IMR-90 (cell line): ENCODE results near the gene BTN3A1. TPM values are rescaled to one million over a fixed set of nuclear protein-coding genes. Genes with fewer than 3 reads are reported as not detected.

Experiments
- ATAC-seq: fragments of 200-7000 bp; cut with Tn5 transposase; 2 replicates; pipeline ENCODE4 v1.9.1; 2020; ENCODE audit warnings: low read depth, mild to moderate bottlenecking, moderate library complexity
- BruUV-seq: library from RNA; stranded (reverse); fragments of 400-500 nt; replicated peaks from 2 replicates; lab custom pipeline; 2021; lab: Mats Ljungman, UMichigan
- CTCF ChIA-PET: fragments of 300-600 bp; formaldehyde crosslinking; extraction: SDS; loops from one replicate; lab custom pipeline; 2021; ENCODE audit warnings: antibody characterized with exemption; lab: Yijun Ruan, JAX
- POLR2A ChIA-PET: fragments of 300-600 bp; sonication (Branson Sonifier 250); formaldehyde crosslinking; loops from one replicate; lab custom pipeline; 2022; ENCODE audit warnings: antibody characterized with exemption; ENCODE audit not compliant: unreplicated experiment; lab: Charles Lee
- DNase-seq: peaks from one replicate; pipeline ENCODE4 v3.0.0; 2013
- H2AFZ ChIP-seq: replicated peaks from 2 replicates; pipeline ENCODE3; 2013; ENCODE audit warnings: low read length, mild to moderate bottlenecking; ENCODE audit not compliant: poor library complexity
- H2AK5ac ChIP-seq: 2 replicates; pipeline ENCODE4 v1.6.1; 2013; ENCODE audit warnings: low read depth, low read length, inconsistent platforms
- H2AK9ac ChIP-seq: replicated peaks from 2 replicates; pipeline ENCODE3; 2013; ENCODE audit warnings: mild to moderate bottlenecking, low read depth, low read length, moderate library complexity; ENCODE audit not compliant: poor library complexity
- H2BK120ac ChIP-seq: 2 replicates; pipeline ENCODE4 v1.6.1; 2013; ENCODE audit warnings: low read depth, low read length, inconsistent platforms
- H2BK15ac ChIP-seq: 3 replicates; pipeline ENCODE4 v1.6.1; 2013; ENCODE audit warnings: low read depth, low read length, inconsistent platforms
- H2BK20ac ChIP-seq: 2 replicates; pipeline ENCODE4 v1.6.1; 2013; ENCODE audit warnings: low read depth, mild to moderate bottlenecking, inconsistent platforms, low read length, moderate library complexity
- H2BK5ac ChIP-seq: 2 replicates; pipeline ENCODE4 v1.6.1; 2013; ENCODE audit warnings: mild to moderate bottlenecking, low read depth, low read length, inconsistent platforms; ENCODE audit not compliant: poor library complexity, severe bottlenecking
- H3K14ac ChIP-seq: replicated peaks from 2 replicates; pipeline ENCODE4 v1.6.1; 2013; ENCODE audit warnings: low read depth, low read length, inconsistent platforms
- H3K18ac ChIP-seq: 2 replicates; pipeline ENCODE4 v1.6.1; 2013; ENCODE audit warnings: low read depth, low read length, control low read depth
- H3K23ac ChIP-seq: 2 replicates; pipeline ENCODE4 v1.6.1; 2013; ENCODE audit warnings: low read depth, low read length, inconsistent platforms
- H3K27ac ChIP-seq: 2 replicates; pipeline ENCODE4 v1.5.1; 2013; ENCODE audit warnings: mild to moderate bottlenecking, control low read depth, low read length; ENCODE audit not compliant: insufficient read depth
- H3K27me3 ChIP-seq: 2 replicates; pipeline ENCODE4 v1.6.1; 2013; ENCODE audit warnings: low read length; ENCODE audit not compliant: control insufficient read depth, insufficient read depth
- H3K36me3 ChIP-seq: 2 replicates; pipeline ENCODE4 v1.6.1; 2013; ENCODE audit warnings: low read length, mixed read lengths; ENCODE audit not compliant: control insufficient read depth, insufficient read depth
- H3K4ac ChIP-seq: 2 replicates; pipeline ENCODE4 v1.6.1; 2013; ENCODE audit warnings: low read depth, low read length, inconsistent platforms
- H3K4me1 ChIP-seq: 2 replicates; pipeline ENCODE4 v1.6.1; 2013; ENCODE audit warnings: low read length, mixed read lengths; ENCODE audit not compliant: control insufficient read depth, insufficient read depth
- H3K4me2 ChIP-seq: 2 replicates; pipeline ENCODE4 v1.6.1; 2013; ENCODE audit warnings: low read depth, mild to moderate bottlenecking, control low read depth, low read length, moderate library complexity
- H3K4me3 ChIP-seq: 2 replicates; pipeline ENCODE4 v1.5.1; 2013; ENCODE audit warnings: low read depth, mild to moderate bottlenecking, control low read depth, low read length, moderate library complexity; ENCODE audit not compliant: insufficient read depth
- H3K56ac ChIP-seq: 2 replicates; pipeline ENCODE4 v1.6.1; 2013; ENCODE audit warnings: low read length, inconsistent platforms; ENCODE audit not compliant: insufficient read depth; ENCODE audit errors: extremely low read depth
- H3K79me1 ChIP-seq, 2 experiments: 2 replicates each; pipeline ENCODE4 v1.6.1; 2013; ENCODE audit warnings: low read length in 2 of 2, inconsistent platforms in 1 of 2, low read depth in 1 of 2
- H3K9ac ChIP-seq: 2 replicates; pipeline ENCODE4 v1.6.1; 2013; ENCODE audit warnings: low read depth, low read length, control low read depth
- H3K9me1 ChIP-seq: 2 replicates; pipeline ENCODE4 v1.6.1; 2013; ENCODE audit warnings: low read length, inconsistent platforms; ENCODE audit not compliant: insufficient read depth
- H3K9me3 ChIP-seq: 2 replicates; pipeline ENCODE4 v1.6.1; 2013; ENCODE audit warnings: low read length; ENCODE audit not compliant: control insufficient read depth, insufficient read depth
- H4K20me1 ChIP-seq: 2 replicates; pipeline ENCODE4 v1.6.1; 2013; ENCODE audit warnings: low read length, inconsistent platforms; ENCODE audit not compliant: insufficient read depth
- H4K5ac ChIP-seq: 2 replicates; pipeline ENCODE4 v1.6.1; 2013; ENCODE audit warnings: mild to moderate bottlenecking, low read depth, low read length, control low read depth
- H4K8ac ChIP-seq, 2 experiments: 2 replicates each; pipeline ENCODE4 v1.6.1; 2013; ENCODE audit warnings: low read depth in 2 of 2, low read length in 2 of 2, control low read depth in 1 of 2, inconsistent platforms in 1 of 2
- H4K91ac ChIP-seq: 2 replicates; pipeline ENCODE4 v1.6.1; 2013; ENCODE audit warnings: low read depth, low read length, inconsistent platforms; ENCODE audit not compliant: insufficient read depth
- BHLHE40 ChIP-seq: fragments of 150-350 bp; IDR thresholded peaks from 2 replicates; pipeline ENCODE4 v1.6.1; 2016; ENCODE audit warnings: mild to moderate bottlenecking, low read depth, low read length
- CEBPB ChIP-seq: IDR thresholded peaks from 2 replicates; pipeline ENCODE4 v1.6.1; 2012; ENCODE audit warnings: low read depth, low read length, improper control_type of control experiment
- CHD1 ChIP-seq: IDR thresholded peaks from 2 replicates; pipeline ENCODE4 v1.6.1; 2012; ENCODE audit warnings: low read depth, low read length, improper control_type of control experiment
- FOS ChIP-seq: fragments of 150-350 bp; IDR thresholded peaks from 2 replicates; pipeline ENCODE4 v1.6.1; 2016; ENCODE audit warnings: low read depth, low read length
- MAFK ChIP-seq: IDR thresholded peaks from 2 replicates; pipeline ENCODE4 v1.6.1; 2012; ENCODE audit warnings: low read depth, low read length, improper control_type of control experiment
- MAZ ChIP-seq: IDR thresholded peaks from 2 replicates; pipeline ENCODE4 v1.6.1; 2012; ENCODE audit warnings: low read depth, mild to moderate bottlenecking, low read length, improper control_type of control experiment, moderate library complexity, borderline replicate concordance
- MXI1 ChIP-seq: IDR thresholded peaks from 2 replicates; pipeline ENCODE4 v1.6.1; 2012; ENCODE audit warnings: low read depth, mild to moderate bottlenecking, low read length, moderate library complexity, borderline replicate concordance
- NFE2L2 ChIP-seq: fragments of 150-350 bp; IDR thresholded peaks from 2 replicates; pipeline ENCODE4 v1.6.1; 2016; ENCODE audit warnings: low read depth, mild to moderate bottlenecking, low read length
- POLR2A ChIP-seq: IDR thresholded peaks from 2 replicates; pipeline ENCODE4 v1.6.1; 2012; ENCODE audit warnings: mild to moderate bottlenecking, low read depth, low read length
- RAD21 ChIP-seq: IDR thresholded peaks from 2 replicates; pipeline ENCODE4 v1.6.1; 2012; ENCODE audit warnings: low read length, improper control_type of control experiment
- RCOR1 ChIP-seq: IDR thresholded peaks from 2 replicates; pipeline ENCODE4 v1.6.1; 2012; ENCODE audit warnings: mild to moderate bottlenecking, low read length, improper control_type of control experiment; ENCODE audit not compliant: insufficient replicate concordance
- RFX5 ChIP-seq: IDR thresholded peaks from 2 replicates; pipeline ENCODE4 v1.8.0; 2012; ENCODE audit warnings: low read depth, mild to moderate bottlenecking, low read length, moderate library complexity
- SMC3 ChIP-seq: fragments of 150-350 bp; IDR thresholded peaks from 2 replicates; pipeline ENCODE4 v1.6.1; 2016; ENCODE audit warnings: low read depth, mild to moderate bottlenecking, antibody characterized with exemption, low read length, moderate library complexity
- WGBS, 2 experiments: methylation state at CpG; one replicate each; pipeline versions ENCODE4 v1.1.5 to v1.1.7; 2013; ENCODE audit warnings: missing lambda C conversion rate in 2 of 2; ENCODE audit not compliant: insufficient read length in 1 of 2; ENCODE audit errors: extremely low coverage in 2 of 2; 5-methylcytosine and 5-hydroxymethylcytosine counted together
- dilution Hi-C: fragments of 300-500 bp; cut with HindIII; formaldehyde crosslinking; loops from one replicate; pipeline ENCODE4 v1.14.3; 2018; ENCODE audit warnings: low sequenced_read_pairs; ENCODE audit not compliant: unreplicated experiment
- in situ Hi-C: fragments of 300-500 bp; cut with MboI; formaldehyde crosslinking; loops from 3 replicates; pipeline ENCODE4 v1.14.3; 2019; ENCODE audit warnings: low sequenced_read_pairs, inconsistent platforms, mixed read lengths
- intact Hi-C: fragments of 100-400 bp; cut with micrococcal nuclease; formaldehyde crosslinking; loops from 2 replicates; pipeline ENCODE4 v1.10.0; 2022
- polyA plus RNA-seq, 3 experiments: library from polyadenylated mRNA; depleted of rRNA; stranded (reverse); fragments of >200 nt; gene quantifications; 2 replicates each; pipeline ENCODE4 v1.2.3, GENCODE V29; 2012; ENCODE audit warnings: low replicate concordance in 1 of 3
- total RNA-seq: library from RNA; depleted of rRNA; stranded (reverse); fragments of >200 nt; gene quantifications from 2 replicates; pipeline ENCODE4 v1.2.3, GENCODE V29; 2012
- TF ChIP-seq, protein P1 (sequence below): conservative IDR thresholded peaks from 2 replicates; pipeline ENCODE4 v1.5.1; 2012; ENCODE audit warnings: mild to moderate bottlenecking, low read depth, low read length, improper control_type of control experiment
- TF ChIP-seq, protein P2 (sequence below): fragments of 150-350 bp; IDR thresholded peaks from 2 replicates; pipeline ENCODE4 v1.6.1; 2017; ENCODE audit warnings: mild to moderate bottlenecking, antibody characterized with exemption, low read length, low read depth

The BTN3A1 gene
- total and polyA plus RNA-seq, 2 of the 4 experiments (the other 2 are of a cell fraction) = 14.4 to 16.5 TPM

DNA sequence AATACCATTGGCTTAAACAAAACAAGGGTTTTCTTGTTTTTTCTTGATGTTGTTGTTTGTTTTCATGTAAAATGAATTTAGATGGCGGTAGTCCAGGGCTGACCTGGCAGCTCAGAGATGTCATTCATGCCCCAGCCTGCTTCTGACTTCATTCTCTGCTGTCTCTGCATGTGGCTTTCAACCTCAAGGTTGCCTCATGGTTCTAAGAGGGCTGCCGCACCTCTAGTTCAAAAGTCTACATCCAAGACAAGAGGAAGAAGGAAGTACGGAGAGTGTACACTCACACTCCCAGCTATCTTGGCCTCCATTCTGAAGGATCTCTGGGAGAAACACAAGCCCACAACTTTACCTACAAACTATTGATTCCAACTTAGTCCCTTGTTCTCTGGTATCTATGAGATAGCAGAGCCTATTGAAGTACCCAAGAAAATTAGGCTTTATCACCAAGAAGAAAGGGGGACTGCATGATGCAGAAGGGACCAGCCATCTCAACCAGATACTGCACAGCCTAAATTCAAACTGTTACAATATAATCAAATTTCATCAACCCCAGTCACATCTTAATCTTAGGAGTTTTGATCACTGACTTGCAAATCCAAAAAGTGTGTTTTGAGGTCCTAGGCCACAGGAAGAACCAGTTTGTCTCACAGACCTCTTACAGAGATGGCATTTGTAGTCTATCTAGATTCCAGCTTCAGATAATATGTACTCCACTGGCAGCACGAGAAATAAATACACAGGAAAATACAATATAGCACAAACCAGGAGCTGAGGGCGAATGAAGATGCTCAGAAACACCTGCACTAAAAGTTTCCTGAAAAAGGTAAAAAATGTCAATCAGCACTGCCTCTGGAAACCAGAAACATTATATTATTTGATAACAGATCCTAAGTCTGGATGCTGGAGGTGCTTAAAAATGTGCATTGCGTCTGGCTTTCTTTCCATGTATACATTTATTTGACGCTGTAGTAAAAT lies 37.4 kb downstream of the BTN3A1 start:
- Histone ChIP-seq H4K20me1 (no peaks in the 10 kb centered on the region), H2BK15ac (peak overlapping the region; percentile 36; the same call in 1 of the 3 replicates), H3K4me3 (peak overlapping the region; percentile 99; the same call in 1 of the 2 replicates), H3K27ac (peak overlapping the region; percentile 41; the same call in 1 of the 2 replicates), H3K18ac (peak overlapping the region; percentile 57; the same call in 1 of the 2 replicates), H4K8ac (peak overlapping the region; percentile 84 to 92), H2AFZ (no peak overlapping the region), H3K23ac (peak overlapping the region; percentile 57; the same call in 1 of the 2 replicates), H2AK9ac (no peak overlapping the region), H3K9me1 (peaks cover 2% of the 10 kb centered on the region; the same call in 1 of the 2 replicates), H3K4me2 (peak overlapping the region; percentile 96), H3K36me3 (peaks cover 2% of the 10 kb centered on the region; the same call in 1 of the 2 replicates), H4K5ac (peak overlapping the region; percentile 96), H3K9me3 (no peaks in the 10 kb centered on the region), H4K91ac (peak overlapping the region; percentile 54), H3K79me1 (peaks cover 0 to 3% of the 10 kb centered on the region in 2 experiments; a peak in 1 of 4 replicates), H3K14ac (peak overlapping the region; percentile 82), H2BK20ac (peak overlapping the region; percentile 31; the same call in 1 of the 2 replicates), H2BK120ac (peak overlapping the region; percentile 83), H2AK5ac (peak overlapping the region; percentile 7; the same call in 1 of the 2 replicates), H3K4me1 (peaks cover 3% of the 10 kb centered on the region), H3K56ac (peak overlapping the region; percentile 5; the same call in 1 of the 2 replicates), H3K9ac (peak overlapping the region; percentile 69; the same call in 1 of the 2 replicates), H3K27me3 (no peaks in the 10 kb centered on the region), H2BK5ac (peak overlapping the region; percentile 73), H3K4ac (peak overlapping the region; percentile 5)
- WGBS, 2 experiments = no CpG with 5 or more reads among the region's 7 CpGs
- in situ Hi-C loops = no loop called here
- intact Hi-C loops = loop anchor here (1.0 kb wide), 1 partner anchor 41 kb away; no protein-coding TSS in a partner anchor
- POLR2A ChIA-PET = no interaction called here
- ATAC-seq (no peak), DNase-seq (no peak)
- BruUV-seq = no TSS peak
- dilution Hi-C loops = no loop called here
- CTCF ChIA-PET = no interaction called here
- no peak for TF ChIP-seq MAZ
- TF ChIP-seq MXI1 = no peak
- no peak for TF ChIP-seq BHLHE40
- no peak for TF ChIP-seq RFX5
- TF ChIP-seq RCOR1 = no peak
- TF ChIP-seq, protein P1, sequence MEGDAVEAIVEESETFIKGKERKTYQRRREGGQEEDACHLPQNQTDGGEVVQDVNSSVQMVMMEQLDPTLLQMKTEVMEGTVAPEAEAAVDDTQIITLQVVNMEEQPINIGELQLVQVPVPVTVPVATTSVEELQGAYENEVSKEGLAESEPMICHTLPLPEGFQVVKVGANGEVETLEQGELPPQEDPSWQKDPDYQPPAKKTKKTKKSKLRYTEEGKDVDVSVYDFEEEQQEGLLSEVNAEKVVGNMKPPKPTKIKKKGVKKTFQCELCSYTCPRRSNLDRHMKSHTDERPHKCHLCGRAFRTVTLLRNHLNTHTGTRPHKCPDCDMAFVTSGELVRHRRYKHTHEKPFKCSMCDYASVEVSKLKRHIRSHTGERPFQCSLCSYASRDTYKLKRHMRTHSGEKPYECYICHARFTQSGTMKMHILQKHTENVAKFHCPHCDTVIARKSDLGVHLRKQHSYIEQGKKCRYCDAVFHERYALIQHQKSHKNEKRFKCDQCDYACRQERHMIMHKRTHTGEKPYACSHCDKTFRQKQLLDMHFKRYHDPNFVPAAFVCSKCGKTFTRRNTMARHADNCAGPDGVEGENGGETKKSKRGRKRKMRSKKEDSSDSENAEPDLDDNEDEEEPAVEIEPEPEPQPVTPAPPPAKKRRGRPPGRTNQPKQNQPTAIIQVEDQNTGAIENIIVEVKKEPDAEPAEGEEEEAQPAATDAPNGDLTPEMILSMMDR = no peak
- TF ChIP-seq NFE2L2 = no peak
- TF ChIP-seq SMC3 = no peak
- no peak for TF ChIP-seq CEBPB
- TF ChIP-seq FOS = no peak
- no peak for TF ChIP-seq RAD21
- no peak for TF ChIP-seq POLR2A
- TF ChIP-seq CHD1 = no peak
- TF ChIP-seq, protein P2, sequence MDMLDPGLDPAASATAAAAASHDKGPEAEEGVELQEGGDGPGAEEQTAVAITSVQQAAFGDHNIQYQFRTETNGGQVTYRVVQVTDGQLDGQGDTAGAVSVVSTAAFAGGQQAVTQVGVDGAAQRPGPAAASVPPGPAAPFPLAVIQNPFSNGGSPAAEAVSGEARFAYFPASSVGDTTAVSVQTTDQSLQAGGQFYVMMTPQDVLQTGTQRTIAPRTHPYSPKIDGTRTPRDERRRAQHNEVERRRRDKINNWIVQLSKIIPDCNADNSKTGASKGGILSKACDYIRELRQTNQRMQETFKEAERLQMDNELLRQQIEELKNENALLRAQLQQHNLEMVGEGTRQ = no peak
- TF ChIP-seq MAFK = no peak
